ENCODE data around the gene CAMTA1.

The CAMTA1 gene

DNA sequence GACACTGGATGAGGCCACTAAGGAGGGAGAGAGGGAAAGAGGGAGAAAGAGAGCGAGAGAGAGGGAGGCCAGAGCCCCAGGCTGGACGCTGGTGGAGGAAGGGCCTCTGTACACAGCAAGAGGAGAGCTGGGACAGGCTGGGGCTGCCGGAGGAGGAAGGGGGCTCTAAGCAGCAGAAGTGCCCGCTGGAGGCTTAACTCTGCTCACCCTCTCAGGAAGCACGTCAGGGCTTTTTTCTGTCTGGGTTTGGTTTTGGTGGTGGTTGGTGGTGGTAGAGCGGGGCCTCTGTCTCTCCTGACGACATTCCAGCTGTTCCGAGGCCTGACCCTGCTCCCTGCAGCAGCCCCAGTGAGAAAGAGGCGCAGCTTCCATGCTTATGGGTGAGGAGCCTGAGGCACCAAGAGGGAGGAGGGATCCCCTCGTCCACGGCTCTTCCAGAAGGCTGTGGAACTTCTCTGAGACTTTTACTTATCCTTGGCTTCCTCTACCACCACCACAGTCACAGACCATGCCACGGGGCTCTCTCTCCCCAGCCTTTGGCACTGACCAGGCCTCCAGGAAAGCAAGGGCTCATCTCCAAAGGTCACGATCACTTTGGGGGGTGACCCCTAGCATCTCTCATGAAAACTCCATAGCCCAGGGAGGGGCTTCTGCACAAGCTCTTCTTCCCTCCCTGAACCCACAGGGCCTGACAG is 849.4 kb downstream of the CAMTA1 start:
- ATAC-seq (ENCODE audit: insufficient read depth, low read depth) (no peak), DNase-seq (no peak)
- TF ChIP-seq EZH2 (IDR thresholded peaks at IDR 0.05; ENCODE audit: borderline replicate concordance, low read depth, low read length, severe bottlenecking): no peak
- TF ChIP-seq, protein P1, sequence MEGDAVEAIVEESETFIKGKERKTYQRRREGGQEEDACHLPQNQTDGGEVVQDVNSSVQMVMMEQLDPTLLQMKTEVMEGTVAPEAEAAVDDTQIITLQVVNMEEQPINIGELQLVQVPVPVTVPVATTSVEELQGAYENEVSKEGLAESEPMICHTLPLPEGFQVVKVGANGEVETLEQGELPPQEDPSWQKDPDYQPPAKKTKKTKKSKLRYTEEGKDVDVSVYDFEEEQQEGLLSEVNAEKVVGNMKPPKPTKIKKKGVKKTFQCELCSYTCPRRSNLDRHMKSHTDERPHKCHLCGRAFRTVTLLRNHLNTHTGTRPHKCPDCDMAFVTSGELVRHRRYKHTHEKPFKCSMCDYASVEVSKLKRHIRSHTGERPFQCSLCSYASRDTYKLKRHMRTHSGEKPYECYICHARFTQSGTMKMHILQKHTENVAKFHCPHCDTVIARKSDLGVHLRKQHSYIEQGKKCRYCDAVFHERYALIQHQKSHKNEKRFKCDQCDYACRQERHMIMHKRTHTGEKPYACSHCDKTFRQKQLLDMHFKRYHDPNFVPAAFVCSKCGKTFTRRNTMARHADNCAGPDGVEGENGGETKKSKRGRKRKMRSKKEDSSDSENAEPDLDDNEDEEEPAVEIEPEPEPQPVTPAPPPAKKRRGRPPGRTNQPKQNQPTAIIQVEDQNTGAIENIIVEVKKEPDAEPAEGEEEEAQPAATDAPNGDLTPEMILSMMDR (IDR thresholded peaks at IDR 0.05; ENCODE audit: borderline replicate concordance, extremely low read depth, low read length, poor library complexity, severe bottlenecking): no peak
- Histone ChIP-seq H3K4me2 (ENCODE audit: insufficient read depth, low read length) (no peak overlapping the region), H3K9me3 (ENCODE audit: insufficient read depth, low read length, severe bottlenecking) (no peaks in the 10 kb centered on the region), H3K4me1 (ENCODE audit: insufficient read depth, low read length) (no peaks in the 10 kb centered on the region), H2AFZ (ENCODE audit: low read depth, low read length) (no peak overlapping the region), H3K27me3 (ENCODE audit: insufficient read depth, low read length, poor library complexity) (no peaks in the 10 kb centered on the region), H3K27ac (ENCODE audit: low read length) (no peak overlapping the region), H3K9ac (ENCODE audit: low read depth, low read length) (no peak overlapping the region), H3K36me3 (ENCODE audit: insufficient read depth, low read length) (no peaks in the 10 kb centered on the region), H3K79me2 (ENCODE audit: insufficient read depth, low read length) (no peaks in the 10 kb centered on the region), H3K4me3 (ENCODE audit: low read depth in 1 of 2, low read length in 2 of 2) (no peak overlapping the region), H4K20me1 (ENCODE audit: insufficient read depth, low read length) (peaks cover 10% of the 10 kb centered on the region)

DNA sequence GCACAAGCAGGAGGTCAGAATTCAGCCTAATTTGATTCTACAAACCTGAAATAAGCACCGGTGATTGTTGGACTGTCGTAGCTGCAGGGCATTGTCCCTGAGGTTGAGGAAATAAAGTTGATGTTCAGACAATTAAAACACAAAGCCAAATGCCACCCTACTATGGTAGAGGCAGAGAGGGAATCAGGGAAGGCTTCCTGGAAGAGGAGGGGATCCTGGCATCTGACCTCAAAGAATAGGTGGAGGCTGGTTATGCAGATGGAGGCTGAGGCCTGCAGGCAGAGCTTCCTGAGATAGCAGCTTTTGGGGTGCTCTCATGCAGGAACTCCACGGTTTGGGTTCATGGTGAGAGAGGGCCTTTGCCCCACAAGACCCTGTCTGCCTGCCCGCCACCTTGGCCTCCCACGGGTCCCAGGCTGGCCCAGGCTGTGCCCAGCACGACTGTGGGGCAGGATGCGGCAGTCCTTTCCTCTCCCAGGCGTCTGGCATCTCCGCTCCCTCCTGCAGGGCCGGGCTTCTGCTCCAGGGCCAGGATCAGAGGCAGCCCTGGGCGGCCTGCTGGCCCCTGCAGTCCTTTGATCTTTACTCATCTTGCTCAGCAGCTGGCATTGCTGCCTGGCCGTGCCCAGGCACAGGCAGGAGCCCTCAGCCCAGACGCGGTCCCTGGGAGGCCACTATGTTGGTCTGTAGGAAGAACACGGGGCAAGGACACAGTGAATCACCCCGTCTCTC is 851.7 kb downstream of the CAMTA1 start:
- H3K27ac ChIP-seq (ENCODE audit: low read length): no peak overlapping the region
- H3K79me2 ChIP-seq (ENCODE audit: insufficient read depth, low read length): no peaks in the 10 kb centered on the region
- no peak for TF ChIP-seq EZH2 (IDR thresholded peaks at IDR 0.05; ENCODE audit: borderline replicate concordance, low read depth, low read length, severe bottlenecking)
- TF ChIP-seq, protein P1 (IDR thresholded peaks at IDR 0.05; ENCODE audit: borderline replicate concordance, extremely low read depth, low read length, poor library complexity, severe bottlenecking): no peak
- H4K20me1 ChIP-seq (ENCODE audit: insufficient read depth, low read length): peaks cover 6% of the 10 kb centered on the region; the same call in 1 of the 2 replicates
- H2AFZ ChIP-seq (ENCODE audit: low read depth, low read length): no peak overlapping the region
- no peak for DNase-seq
- H3K4me2 ChIP-seq (ENCODE audit: insufficient read depth, low read length): no peak overlapping the region
- H3K27me3 ChIP-seq (ENCODE audit: insufficient read depth, low read length, poor library complexity): no peaks in the 10 kb centered on the region
- no peaks in the 10 kb centered on the region for H3K4me1 ChIP-seq (ENCODE audit: insufficient read depth, low read length)
- H3K36me3 ChIP-seq (ENCODE audit: insufficient read depth, low read length): no peaks in the 10 kb centered on the region
- H3K4me3 ChIP-seq (ENCODE audit: low read depth in 1 of 2, low read length in 2 of 2): no peak overlapping the region
- ATAC-seq (ENCODE audit: insufficient read depth, low read depth): no peak
- no peak overlapping the region for H3K9ac ChIP-seq (ENCODE audit: low read depth, low read length)
- H3K9me3 ChIP-seq (ENCODE audit: insufficient read depth, low read length, severe bottlenecking): no peaks in the 10 kb centered on the region

DNA sequence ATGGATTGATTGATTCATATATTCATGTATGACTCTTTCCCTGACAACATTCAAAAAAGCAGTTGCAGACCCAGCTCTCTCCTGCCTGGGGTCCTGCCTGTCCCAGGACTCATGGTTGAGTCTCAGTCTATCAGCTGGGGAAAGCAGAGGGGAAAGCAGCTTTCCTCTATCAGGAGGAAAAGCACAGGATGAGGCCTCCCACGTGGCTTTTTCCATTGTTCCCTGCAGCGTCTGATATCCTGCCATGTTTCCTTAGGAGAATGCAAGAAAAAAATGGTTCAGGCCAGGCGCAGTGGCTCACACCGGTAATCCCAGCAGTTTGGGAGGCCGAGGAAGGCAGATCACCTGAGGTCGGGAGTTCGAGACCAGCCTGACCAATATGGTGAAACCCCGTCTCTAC is 852.8 kb downstream of the CAMTA1 start:
- no peaks in the 10 kb centered on the region for H3K36me3 ChIP-seq (ENCODE audit: insufficient read depth, low read length)
- ATAC-seq (ENCODE audit: insufficient read depth, low read depth): no peak
- no peak overlapping the region for H3K4me3 ChIP-seq (ENCODE audit: low read depth in 1 of 2, low read length in 2 of 2)
- no peak overlapping the region for H3K27ac ChIP-seq (ENCODE audit: low read length)
- peaks cover 6% of the 10 kb centered on the region; the same call in 1 of the 2 replicates for H4K20me1 ChIP-seq (ENCODE audit: insufficient read depth, low read length)
- no peaks in the 10 kb centered on the region for H3K27me3 ChIP-seq (ENCODE audit: insufficient read depth, low read length, poor library complexity)
- DNase-seq: no peak
- H3K4me2 ChIP-seq (ENCODE audit: insufficient read depth, low read length): no peak overlapping the region
- H2AFZ ChIP-seq (ENCODE audit: low read depth, low read length): no peak overlapping the region
- H3K79me2 ChIP-seq (ENCODE audit: insufficient read depth, low read length): no peaks in the 10 kb centered on the region
- no peaks in the 10 kb centered on the region for H3K4me1 ChIP-seq (ENCODE audit: insufficient read depth, low read length)
- H3K9me3 ChIP-seq (ENCODE audit: insufficient read depth, low read length, severe bottlenecking): no peaks in the 10 kb centered on the region
- TF ChIP-seq, protein P1 (IDR thresholded peaks at IDR 0.05; ENCODE audit: borderline replicate concordance, extremely low read depth, low read length, poor library complexity, severe bottlenecking): no peak
- no peak for TF ChIP-seq EZH2 (IDR thresholded peaks at IDR 0.05; ENCODE audit: borderline replicate concordance, low read depth, low read length, severe bottlenecking)
- H3K9ac ChIP-seq (ENCODE audit: low read depth, low read length): no peak overlapping the region

Measured in DND-41 (cell line).